GM15510 (cell line): ENCODE measurements around the gene OXCT1.

Experiments
- POLR2A ChIP-seq: IDR thresholded peaks from 3 replicates; pipeline ENCODE4 v1.6.1; 2011; ENCODE audit warnings: borderline replicate concordance; ENCODE audit not compliant: insufficient read length; ENCODE audit errors: extremely low read depth

Gene OXCT1

GRCh38 chr5:41747708-41748107 lies 122.5 kb downstream of the OXCT1 start:
- TF ChIP-seq POLR2A, result no peak

- TF ChIP-seq POLR2A, result no peak
Observed at GRCh38 chr5:41747301-41747700, 122.9 kb downstream of the OXCT1 start.

DNA sequence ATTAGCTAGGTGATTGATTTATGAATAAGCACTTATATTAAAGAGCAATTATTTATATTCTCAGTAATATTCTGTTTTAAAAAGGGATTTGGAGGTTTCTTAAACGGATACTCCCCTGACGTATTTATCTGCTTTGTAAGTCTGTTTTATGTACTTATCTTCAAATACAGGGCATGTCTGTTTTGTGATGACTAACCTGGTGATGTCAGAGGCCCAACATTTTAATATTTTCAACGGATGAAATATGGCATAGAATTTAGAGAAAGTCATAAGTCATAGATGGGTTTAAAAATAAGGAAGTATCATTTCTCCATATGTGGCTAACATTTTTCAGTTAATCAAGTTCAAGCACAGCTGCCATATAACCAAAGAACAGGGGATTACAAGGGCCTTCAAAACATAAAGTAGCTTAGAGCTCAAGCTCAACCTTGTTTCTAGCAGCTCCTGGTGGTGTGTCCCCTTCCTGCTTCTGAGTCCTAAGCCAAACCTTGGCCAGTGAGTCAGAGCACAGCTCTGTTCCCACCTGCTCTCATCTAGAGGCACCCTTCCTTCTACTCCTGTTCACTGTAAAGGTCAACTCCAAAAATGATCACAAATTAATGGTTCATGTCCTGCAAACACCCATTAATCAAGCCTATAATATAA lies 131.4 kb downstream of the OXCT1 start:
- TF ChIP-seq POLR2A, result no peak

DNA sequence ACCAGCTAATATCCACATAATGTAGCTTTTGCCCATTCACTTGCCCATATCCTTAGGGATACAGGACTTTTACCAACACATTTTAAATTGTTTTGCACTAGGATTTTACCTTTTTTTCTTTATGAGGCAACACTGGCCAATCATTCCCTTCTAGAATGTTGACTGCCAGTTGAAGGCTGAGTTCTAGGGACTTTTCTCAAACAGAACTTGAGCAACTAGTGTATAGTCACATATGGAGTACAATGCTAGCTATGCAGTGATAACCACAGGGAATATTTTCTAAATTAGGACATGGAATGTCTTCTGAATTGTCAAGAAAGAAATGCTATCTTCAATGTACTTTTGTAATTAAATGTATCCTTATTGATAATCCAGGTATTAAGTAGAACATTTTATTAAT lies 133.6 kb downstream of the OXCT1 start:
- no peak for TF ChIP-seq POLR2A

DNA sequence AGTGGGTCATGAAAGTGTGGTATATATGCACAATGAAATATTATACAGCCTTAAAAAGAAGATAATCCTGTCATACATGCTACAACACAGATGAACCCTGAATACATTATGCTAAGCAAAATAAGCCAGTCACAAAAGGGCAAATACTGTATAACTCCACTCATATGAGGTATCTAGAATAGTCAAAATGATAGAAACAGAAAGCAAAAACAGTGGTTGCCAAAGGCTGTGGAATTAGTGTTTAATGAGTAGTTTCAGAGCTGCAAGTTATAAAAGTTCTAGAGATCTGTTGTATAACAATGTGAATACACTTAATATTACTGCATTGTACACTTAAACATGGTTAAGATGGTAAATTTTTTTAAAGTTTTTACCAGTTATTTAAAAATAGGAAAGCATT lies 135.0 kb downstream of the OXCT1 start:
- TF ChIP-seq POLR2A, result no peak

GRCh38 chr5:41728281-41728680 lies 141.9 kb downstream of the OXCT1 start:
- TF ChIP-seq POLR2A, result no peak

- no peak for TF ChIP-seq POLR2A
Observed at GRCh38 chr5:41722359-41722950, 147.8 kb downstream of the OXCT1 start.

DNA sequence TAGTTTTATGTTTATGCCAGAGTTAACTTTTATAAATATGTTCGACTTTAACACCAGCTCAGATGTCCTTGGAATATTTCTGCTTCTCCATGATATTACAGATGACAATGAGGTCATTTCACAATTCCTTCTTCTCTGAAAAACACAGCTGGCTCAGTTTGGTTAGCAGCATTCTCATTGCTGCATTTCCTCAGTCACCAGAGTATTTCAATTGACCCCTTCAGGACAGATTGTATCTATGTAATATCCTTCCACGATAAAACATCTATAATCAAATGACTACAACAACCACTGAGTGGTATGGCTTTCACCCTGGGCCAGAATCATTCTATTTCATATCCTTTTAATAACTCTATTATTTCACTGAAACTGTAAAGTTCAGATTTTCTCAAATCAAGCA lies 148.7 kb downstream of the OXCT1 start:
- no peak for TF ChIP-seq POLR2A

GRCh38 chr5:41716382-41716781 lies 153.8 kb downstream of the OXCT1 start:
- TF ChIP-seq POLR2A, result no peak

DNA sequence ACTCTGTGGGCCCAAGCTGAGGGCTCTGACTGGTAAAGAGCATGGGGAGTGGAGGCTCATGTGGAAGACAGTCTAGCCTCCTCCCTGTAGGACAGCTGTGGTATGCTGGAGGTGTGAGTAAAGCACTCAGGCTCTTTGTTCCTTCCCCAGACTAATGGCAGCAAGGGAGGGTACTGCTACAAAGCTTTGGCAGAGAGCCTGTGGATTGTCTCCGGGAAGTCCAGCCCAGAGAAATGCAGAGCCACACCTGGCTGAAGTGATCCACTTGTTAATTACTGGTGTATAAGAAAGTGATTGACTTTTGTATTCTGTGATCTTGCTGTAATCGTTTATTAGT lies 161.7 kb downstream of the OXCT1 start:
- TF ChIP-seq POLR2A, result no peak

DNA sequence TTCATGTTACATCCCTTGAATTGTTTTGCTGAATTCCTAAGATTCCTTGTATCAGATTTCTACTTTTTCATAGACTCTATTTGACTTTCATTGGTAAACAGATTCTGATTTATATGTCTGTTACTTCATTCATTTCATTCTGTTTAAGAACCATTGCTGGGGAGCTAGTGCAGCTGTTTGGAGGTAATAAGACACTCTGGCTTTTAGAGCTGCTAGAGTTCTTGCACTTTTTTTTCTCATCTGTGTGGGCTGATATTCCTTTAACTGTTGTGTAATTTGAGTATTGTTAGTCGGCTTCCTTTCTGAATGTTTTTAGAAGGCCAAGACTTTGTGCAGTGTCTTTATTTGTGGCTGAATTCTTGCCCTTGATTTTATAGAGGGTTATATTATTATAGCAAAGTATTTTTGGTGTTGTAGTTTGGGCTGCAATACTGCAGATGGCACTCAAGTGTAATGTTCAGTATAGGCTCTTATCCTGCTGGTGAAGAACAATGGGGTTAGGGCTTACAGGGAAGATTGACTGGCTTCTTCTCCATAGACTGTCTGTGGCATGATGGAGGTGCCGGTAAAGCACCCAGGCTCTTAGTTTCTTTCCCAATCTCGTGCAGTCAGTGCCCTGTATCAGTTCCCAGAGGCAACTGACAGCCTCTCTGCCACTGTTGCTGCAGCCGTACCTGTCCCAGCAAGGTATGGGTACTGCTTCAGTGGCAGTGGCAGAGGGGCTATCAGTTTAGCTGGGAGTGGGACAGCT lies 162.2 kb downstream of the OXCT1 start:
- TF ChIP-seq POLR2A, result no peak

DNA sequence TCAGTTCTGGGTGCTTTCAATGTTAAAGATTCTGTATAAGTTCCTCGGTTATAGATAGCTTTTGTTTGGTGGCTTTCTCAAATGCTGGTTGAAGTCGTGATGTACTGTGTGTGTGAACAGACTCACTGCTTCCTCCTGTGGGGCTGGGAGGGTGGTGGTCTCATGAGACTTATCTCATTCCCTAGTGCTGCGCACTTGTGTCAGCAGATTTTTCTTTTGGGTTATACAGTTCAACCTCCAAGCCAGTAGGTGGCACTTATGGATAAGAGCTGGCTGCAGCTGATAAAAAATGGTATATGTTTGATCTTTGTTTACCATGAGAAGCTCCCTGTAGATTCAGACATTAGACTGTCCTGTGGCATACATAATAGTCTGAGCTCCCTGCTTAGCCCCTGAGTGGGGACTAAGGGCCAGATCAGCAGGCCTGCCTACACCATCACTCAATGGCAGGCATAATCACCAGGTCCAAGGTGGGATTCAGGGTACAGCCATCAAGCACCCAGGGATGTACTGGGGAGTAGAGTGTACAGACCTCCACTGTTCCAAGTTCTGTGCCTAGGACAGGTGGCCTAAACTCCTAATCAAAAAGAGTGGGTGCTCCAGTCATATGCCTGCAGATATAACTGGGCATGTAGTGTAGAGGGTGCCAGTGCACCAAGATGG lies 174.2 kb downstream of the OXCT1 start:
- no peak for TF ChIP-seq POLR2A

DNA sequence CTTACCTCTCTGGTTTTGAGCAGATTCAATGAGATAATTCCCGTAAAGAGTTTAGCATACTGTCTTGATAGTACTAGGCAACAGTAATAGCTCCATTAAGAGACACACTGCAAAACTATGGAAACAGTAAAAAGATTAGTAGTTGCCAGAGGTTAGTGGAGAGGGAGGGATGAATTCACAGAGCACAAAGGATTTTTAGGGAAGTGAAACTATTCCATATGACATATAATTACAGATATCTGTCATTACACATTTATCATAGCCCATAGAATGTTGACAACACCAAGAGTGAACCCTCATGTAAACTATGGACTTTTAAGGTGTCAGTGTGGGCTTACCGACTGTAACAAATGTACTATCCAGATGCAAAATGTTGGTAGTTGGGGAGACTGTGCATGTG lies 183.5 kb downstream of the OXCT1 start:
- no peak for TF ChIP-seq POLR2A

DNA sequence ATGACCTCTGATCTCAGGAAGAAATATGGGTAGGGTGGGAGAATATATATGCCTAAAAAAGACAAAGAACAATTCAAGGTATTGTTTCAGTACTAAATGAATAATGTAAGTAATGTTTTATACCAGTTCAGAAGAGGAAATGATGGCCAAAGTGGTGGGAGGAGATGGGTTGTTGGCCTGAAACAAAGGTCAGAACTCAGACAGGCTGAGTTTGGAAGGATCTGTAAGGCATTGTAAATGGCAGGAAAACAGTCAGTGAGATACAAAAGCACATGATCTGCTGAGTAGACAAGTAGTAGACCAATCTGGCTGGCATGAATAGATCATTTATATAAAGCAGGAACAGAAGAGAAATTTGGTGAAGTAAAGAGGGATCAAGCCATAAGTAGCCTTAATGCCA lies 184.0 kb downstream of the OXCT1 start:
- TF ChIP-seq POLR2A, result no peak

GRCh38 chr5:41683181-41683580 lies 187.0 kb downstream of the OXCT1 start:
- TF ChIP-seq POLR2A, result no peak

GRCh38 chr5:41682641-41683040 lies 187.6 kb downstream of the OXCT1 start:
- no peak for TF ChIP-seq POLR2A

GRCh38 chr5:41681840-41682239 lies 188.4 kb downstream of the OXCT1 start:
- TF ChIP-seq POLR2A, result no peak
